Caco-2 (cell line): ENCODE measurements around the gene CCNB1. TPM values are rescaled to one million over a fixed set of nuclear protein-coding genes. Genes with fewer than 3 reads are reported as not detected.

Source experiments
- Bru-seq: library from RNA; stranded (reverse); fragments of 400-500 nt; gene quantifications from one replicate; lab custom pipeline; 2021; lab: Mats Ljungman, UMichigan
- BruChase-seq, 2 experiments: library from RNA; stranded (reverse); fragments of 400-500 nt; gene quantifications; one replicate each; lab custom pipeline; 2021; lab: Mats Ljungman, UMichigan
- BruUV-seq: library from RNA; stranded (reverse); fragments of 400-500 nt; replicated peaks from 2 replicates; lab custom pipeline; 2021; lab: Mats Ljungman, UMichigan
- CTCF ChIA-PET: fragments of 300-600 bp; sonication (Branson Sonifier 250); formaldehyde crosslinking; loops from one replicate; lab custom pipeline; 2022; ENCODE audit warnings: antibody characterized with exemption; lab: Charles Lee
- POLR2A ChIA-PET: fragments of 300-600 bp; sonication (Branson Sonifier 250); formaldehyde crosslinking; loops from one replicate; lab custom pipeline; 2022; ENCODE audit warnings: antibody characterized with exemption; lab: Charles Lee
- DNase-seq, 2 experiments: peaks; one replicate each; pipeline versions ENCODE4 v3.0.0 to v3.0.0-alpha.2; 2020 to 2022
- H3K27me3 ChIP-seq: replicated peaks from 2 replicates; pipeline ENCODE4 v1.6.0; 2011; ENCODE audit warnings: low read length; ENCODE audit not compliant: control insufficient read depth, insufficient read depth
- H3K36me3 ChIP-seq: 2 replicates; pipeline ENCODE4 v1.5.1; 2011; ENCODE audit warnings: low read length; ENCODE audit not compliant: control insufficient read depth, insufficient read depth
- H3K4me1 ChIP-seq: fragments of 250-450 bp; sonication (Bioruptor Pico); 2 replicates; pipeline ENCODE4 v1.5.1; 2020; ENCODE audit warnings: mild to moderate bottlenecking
- H3K4me3 ChIP-seq: 2 replicates; pipeline ENCODE4 v1.5.1; 2011; ENCODE audit warnings: low read depth, mild to moderate bottlenecking, control low read depth, low read length
- H3K9me3 ChIP-seq: fragments of 250-450 bp; sonication (Bioruptor Pico); 2 replicates; pipeline ENCODE4 v1.5.1; 2020; ENCODE audit warnings: mild to moderate bottlenecking, moderate library complexity
- H3K27ac Mint-ChIP-seq: one replicate; pipeline ENCODE4 v1.8.0; 2022; ENCODE audit warnings: mixed read lengths; ENCODE audit not compliant: unreplicated experiment
- H3K27me3 Mint-ChIP-seq: one replicate; pipeline ENCODE4 v1.8.0; 2022; ENCODE audit warnings: mixed read lengths; ENCODE audit not compliant: insufficient read depth, unreplicated experiment
- H3K36me3 Mint-ChIP-seq: one replicate; pipeline ENCODE4 v1.8.0; 2022; ENCODE audit warnings: mild to moderate bottlenecking, mixed read lengths; ENCODE audit not compliant: insufficient read depth, unreplicated experiment
- H3K4me1 Mint-ChIP-seq: one replicate; pipeline ENCODE4 v1.8.0; 2022; ENCODE audit warnings: low read depth, mixed read lengths; ENCODE audit not compliant: unreplicated experiment
- H3K4me3 Mint-ChIP-seq: one replicate; pipeline ENCODE4 v1.8.0; 2022; ENCODE audit warnings: mild to moderate bottlenecking, moderate library complexity, mixed read lengths; ENCODE audit not compliant: unreplicated experiment
- H3K9me3 Mint-ChIP-seq: one replicate; pipeline ENCODE4 v1.8.0; 2022; ENCODE audit warnings: mixed read lengths; ENCODE audit not compliant: unreplicated experiment
- intact Hi-C: fragments of 100-400 bp; cut with micrococcal nuclease; formaldehyde crosslinking; loops from one replicate; pipeline ENCODE4 v1.10.0; 2022; ENCODE audit not compliant: unreplicated experiment
- long read RNA-seq: library from polyadenylated mRNA; stranded (forward); transcript quantifications from one replicate; pipeline ENCODE4 v2.0.0, GENCODE V29; 2022
- total RNA-seq: library from RNA; stranded (reverse); gene quantifications from 2 replicates; pipeline ENCODE4 v1.2.3, GENCODE V29; 2022
- TF ChIP-seq, protein P1 (sequence below), 2 experiments: fragments of 200-600 bp in 1 of 2; IDR thresholded peaks; 1 replicate in 1 of 2; 2 replicates in 1 of 2; pipeline versions ENCODE4 v1.5.1 to v1.8.0; 2011 to 2022; ENCODE audit warnings: antibody characterized with exemption in 1 of 2, control low read depth in 1 of 2, inconsistent platforms in 1 of 2, low read depth in 1 of 2, low read length in 1 of 2, mild to moderate bottlenecking in 1 of 2, moderate library complexity in 1 of 2; ENCODE audit not compliant: insufficient read depth in 1 of 2, severe bottlenecking in 1 of 2, unreplicated experiment in 1 of 2

Gene CCNB1
- 311 and 338 TPM in 2 replicates for total RNA-seq
- percentile 97 among the genes with signal in this experiment for Bru-seq, nascent RNA
- percentile 98 among the genes with signal in this experiment for BruChase-seq, experiment 1, labeled RNA remaining after a 2-hour chase
- BruChase-seq, experiment 2, labeled RNA remaining after a 6-hour chase, result percentile 98 among the genes with signal in this experiment
- long read RNA-seq, transcript CCNB1-203 (8 exons, 1,190 nt), result minor isoform, 7 of 1,337 reads
- long read RNA-seq, transcript CCNB1-201 (9 exons, 2,169 nt), result major isoform, 1,220 of 1,337 reads
- long read RNA-seq, partial matches to known transcripts, result 9 of 1,337 reads
- long read RNA-seq, other reads (novel, unspliced or antisense), result 98 of 1,337 reads

DNA sequence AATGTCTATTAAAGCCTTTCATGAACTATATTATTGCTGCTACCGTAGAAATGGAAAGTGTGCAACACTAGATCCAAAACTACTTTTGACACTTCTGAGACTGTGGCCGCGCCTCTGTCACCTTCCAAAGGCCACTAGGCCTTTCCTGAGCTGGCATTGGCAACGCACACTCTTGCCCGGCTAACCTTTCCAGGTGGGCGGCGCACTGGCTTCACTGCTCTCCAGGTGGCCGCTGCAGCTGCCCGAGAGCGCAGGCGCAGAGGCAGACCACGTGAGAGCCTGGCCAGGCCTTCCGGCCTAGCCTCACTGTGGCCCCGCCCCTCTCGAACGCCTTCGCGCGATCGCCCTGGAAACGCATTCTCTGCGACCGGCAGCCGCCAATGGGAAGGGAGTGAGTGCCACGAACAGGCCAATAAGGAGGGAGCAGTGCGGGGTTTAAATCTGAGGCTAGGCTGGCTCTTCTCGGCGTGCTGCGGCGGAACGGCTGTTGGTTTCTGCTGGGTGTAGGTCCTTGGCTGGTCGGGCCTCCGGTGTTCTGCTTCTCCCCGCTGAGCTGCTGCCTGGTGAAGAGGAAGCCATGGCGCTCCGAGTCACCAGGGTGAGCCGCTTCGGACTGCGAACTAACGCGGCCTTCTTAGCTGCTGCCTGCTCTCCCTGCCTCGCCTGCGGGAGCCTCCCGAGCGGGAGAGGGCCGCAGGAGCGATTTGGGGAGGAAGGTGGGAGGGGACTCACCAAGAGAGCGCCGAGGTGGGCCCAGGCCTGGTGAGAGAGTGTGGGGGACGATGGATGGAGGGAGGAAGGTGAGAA, at the start of gene CCNB1:
CCNB1 (plus strand) TSS at position 465 of the 807 bp plus-strand sequence; CDS start at position 578, 113 bp downstream.
- Mint-ChIP-seq H3K27ac (peak within 1 kb of the TSS; percentile 100), H3K4me3 (peak within 1 kb of the TSS; percentile 100), H3K27me3 (no peaks in the 10 kb centered on the region), H3K9me3 (no peaks in the 10 kb centered on the region), H3K36me3 (peaks cover 56% of the 10 kb centered on the region), H3K4me1 (peaks cover 20% of the 10 kb centered on the region)
- ChIA-PET POLR2A (interaction anchor here (0.6 to 1.8 kb wide), 6 partner anchors 15 to 168 kb away, joined by 3 to 15 read pairs (median 6); partner anchors contain the start of genes CCDC125, CENPH and SLC30A5), CTCF (interaction anchor here (0.9 to 2.6 kb wide), 4 partner anchors 68 to 167 kb away, joined by 3 to 24 read pairs (median 5); partner anchors contain the start of genes CDK7 and SLC30A5)
- TF ChIP-seq, protein P1, sequence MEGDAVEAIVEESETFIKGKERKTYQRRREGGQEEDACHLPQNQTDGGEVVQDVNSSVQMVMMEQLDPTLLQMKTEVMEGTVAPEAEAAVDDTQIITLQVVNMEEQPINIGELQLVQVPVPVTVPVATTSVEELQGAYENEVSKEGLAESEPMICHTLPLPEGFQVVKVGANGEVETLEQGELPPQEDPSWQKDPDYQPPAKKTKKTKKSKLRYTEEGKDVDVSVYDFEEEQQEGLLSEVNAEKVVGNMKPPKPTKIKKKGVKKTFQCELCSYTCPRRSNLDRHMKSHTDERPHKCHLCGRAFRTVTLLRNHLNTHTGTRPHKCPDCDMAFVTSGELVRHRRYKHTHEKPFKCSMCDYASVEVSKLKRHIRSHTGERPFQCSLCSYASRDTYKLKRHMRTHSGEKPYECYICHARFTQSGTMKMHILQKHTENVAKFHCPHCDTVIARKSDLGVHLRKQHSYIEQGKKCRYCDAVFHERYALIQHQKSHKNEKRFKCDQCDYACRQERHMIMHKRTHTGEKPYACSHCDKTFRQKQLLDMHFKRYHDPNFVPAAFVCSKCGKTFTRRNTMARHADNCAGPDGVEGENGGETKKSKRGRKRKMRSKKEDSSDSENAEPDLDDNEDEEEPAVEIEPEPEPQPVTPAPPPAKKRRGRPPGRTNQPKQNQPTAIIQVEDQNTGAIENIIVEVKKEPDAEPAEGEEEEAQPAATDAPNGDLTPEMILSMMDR (IDR thresholded peaks at IDR 0.05; ENCODE audit: insufficient read depth in 1 of 2, low read depth in 1 of 2, low read length in 1 of 2, severe bottlenecking in 1 of 2, unreplicated experiment in 1 of 2), result peak in 1 of 2 experiments; percentile 19
- peaks cover 1% of the 10 kb centered on the region; the same call in 1 of the 2 replicates for H3K36me3 ChIP-seq
- no peaks in the 10 kb centered on the region for H3K27me3 ChIP-seq
- DNase-seq, result peak; percentile 99
- peaks cover 8% of the 10 kb centered on the region; the same call in 1 of the 2 replicates for H3K4me1 ChIP-seq
- H3K9me3 ChIP-seq, result no peaks in the 10 kb centered on the region
- H3K4me3 ChIP-seq, result peak within 1 kb of the TSS; percentile 100
- no TSS peak for BruUV-seq
- intact Hi-C loops, result loop anchor here (1.0 to 2.0 kb wide), 4 partner anchors 22 to 202 kb away; partner anchors contain the start of genes AK6, CENPH, RAD17 and TAF9

DNA sequence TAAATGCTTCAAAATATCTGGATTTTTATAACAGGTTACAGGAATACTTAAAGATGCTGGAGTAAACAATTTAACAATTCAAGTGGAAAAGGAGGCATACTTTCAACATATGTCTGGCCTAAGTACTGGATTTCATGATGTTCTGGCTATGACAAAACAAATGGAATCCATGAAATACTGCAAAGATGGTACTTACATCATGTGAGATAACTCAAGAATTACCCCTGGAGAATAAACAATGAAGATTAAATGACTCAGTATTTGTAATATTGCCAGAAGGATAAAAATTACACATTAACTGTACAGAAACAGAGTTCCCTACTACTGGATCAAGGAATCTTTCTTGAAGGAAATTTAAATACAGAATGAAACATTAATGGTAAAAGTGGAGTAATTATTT, 37.5 kb upstream of the CCNB1 start:
- intact Hi-C loops, result no loop called here
- no peak for DNase-seq
- no peaks in the 10 kb centered on the region for H3K27me3 Mint-ChIP-seq
- H3K9me3 ChIP-seq, result no peaks in the 10 kb centered on the region
- peaks cover 41% of the 10 kb centered on the region for H3K36me3 Mint-ChIP-seq
- ChIA-PET POLR2A (no interaction called here), CTCF (no interaction called here)
- H3K27ac Mint-ChIP-seq, result peak overlapping the region; percentile 32
- H3K4me3 ChIP-seq, result no peak overlapping the region
- H3K9me3 Mint-ChIP-seq, result no peaks in the 10 kb centered on the region
- H3K4me3 Mint-ChIP-seq, result no peak overlapping the region
- peaks cover 5% of the 10 kb centered on the region for H3K4me1 Mint-ChIP-seq
- TF ChIP-seq, protein P1 (IDR thresholded peaks at IDR 0.05; ENCODE audit: insufficient read depth in 1 of 2, low read depth in 1 of 2, low read length in 1 of 2, severe bottlenecking in 1 of 2, unreplicated experiment in 1 of 2), result no peak
- peaks cover 24% of the 10 kb centered on the region for H3K4me1 ChIP-seq
- BruUV-seq, result no TSS peak
- no peaks in the 10 kb centered on the region for H3K27me3 ChIP-seq
- H3K36me3 ChIP-seq, result no peaks in the 10 kb centered on the region; the same call in 1 of the 2 replicates
